GM18858 (cell line): ENCODE results near the gene POLR2F.

ENCODE experiments used
- ATAC-seq: cut with Tn5 transposase; IDR thresholded peaks from one replicate; pipeline ENCODE4 v1.9.1; 2021; ENCODE audit not compliant: unreplicated experiment

Gene POLR2F

GRCh38 chr22:37999236-37999635 lies 45.7 kb downstream of the POLR2F start:
- ATAC-seq, result no peak

DNA sequence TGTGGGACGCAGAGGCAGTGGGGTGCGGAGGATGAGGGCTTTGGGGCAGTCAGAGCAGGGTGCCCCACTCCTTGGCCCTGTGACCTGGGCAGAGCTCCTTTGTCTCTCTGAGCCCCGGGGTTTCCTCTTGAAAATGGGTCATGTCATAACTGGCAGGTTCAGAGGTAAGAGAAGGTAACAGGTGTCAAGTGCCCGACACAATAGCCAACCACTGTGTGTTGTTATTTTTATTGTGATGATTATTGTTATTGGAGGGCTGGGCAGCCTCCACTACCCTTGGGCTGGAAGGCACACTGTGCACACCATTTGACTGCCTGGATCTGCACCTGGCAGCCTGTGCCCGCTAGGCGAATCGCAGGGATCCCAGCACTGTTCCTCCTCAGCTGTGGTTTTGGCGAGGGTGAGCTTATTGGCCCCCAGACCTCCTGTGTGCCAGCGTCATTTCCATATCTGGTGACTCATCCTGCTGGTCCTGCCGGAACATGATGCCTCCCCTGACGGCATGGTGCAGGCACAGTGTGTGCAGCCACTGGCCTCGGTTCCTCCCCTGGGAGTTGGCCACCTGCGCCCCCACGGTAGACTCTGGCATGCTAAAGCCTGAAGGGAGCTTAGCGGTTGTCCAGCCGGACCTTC lies 46.3 kb downstream of the POLR2F start:
- ATAC-seq, result no peak

DNA sequence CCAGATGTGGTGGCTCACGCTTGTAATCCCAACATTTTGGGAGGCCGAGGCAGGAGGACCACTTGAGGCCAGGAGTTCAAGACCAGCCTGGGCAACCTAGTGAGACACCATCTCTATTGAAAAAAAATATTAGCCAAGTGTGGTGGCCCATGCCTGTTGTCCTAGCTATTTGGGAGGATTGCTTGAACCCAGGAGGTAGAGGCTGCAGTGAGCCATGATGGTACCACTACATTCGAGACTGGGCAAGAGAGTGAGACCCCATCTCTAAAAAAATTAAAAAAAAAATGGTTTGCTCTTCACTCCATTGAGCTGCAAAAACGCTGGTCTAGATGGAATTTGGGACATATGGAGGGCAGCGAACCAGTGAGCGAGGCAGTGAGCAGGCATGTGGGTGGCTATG lies 52.4 kb downstream of the POLR2F start:
- ATAC-seq, result no peak

GRCh38 chr22:38006906-38007305 lies 53.4 kb downstream of the POLR2F start:
- ATAC-seq, result no peak

GRCh38 chr22:38007330-38007902 lies 53.9 kb downstream of the POLR2F start:
- ATAC-seq, result no peak

DNA sequence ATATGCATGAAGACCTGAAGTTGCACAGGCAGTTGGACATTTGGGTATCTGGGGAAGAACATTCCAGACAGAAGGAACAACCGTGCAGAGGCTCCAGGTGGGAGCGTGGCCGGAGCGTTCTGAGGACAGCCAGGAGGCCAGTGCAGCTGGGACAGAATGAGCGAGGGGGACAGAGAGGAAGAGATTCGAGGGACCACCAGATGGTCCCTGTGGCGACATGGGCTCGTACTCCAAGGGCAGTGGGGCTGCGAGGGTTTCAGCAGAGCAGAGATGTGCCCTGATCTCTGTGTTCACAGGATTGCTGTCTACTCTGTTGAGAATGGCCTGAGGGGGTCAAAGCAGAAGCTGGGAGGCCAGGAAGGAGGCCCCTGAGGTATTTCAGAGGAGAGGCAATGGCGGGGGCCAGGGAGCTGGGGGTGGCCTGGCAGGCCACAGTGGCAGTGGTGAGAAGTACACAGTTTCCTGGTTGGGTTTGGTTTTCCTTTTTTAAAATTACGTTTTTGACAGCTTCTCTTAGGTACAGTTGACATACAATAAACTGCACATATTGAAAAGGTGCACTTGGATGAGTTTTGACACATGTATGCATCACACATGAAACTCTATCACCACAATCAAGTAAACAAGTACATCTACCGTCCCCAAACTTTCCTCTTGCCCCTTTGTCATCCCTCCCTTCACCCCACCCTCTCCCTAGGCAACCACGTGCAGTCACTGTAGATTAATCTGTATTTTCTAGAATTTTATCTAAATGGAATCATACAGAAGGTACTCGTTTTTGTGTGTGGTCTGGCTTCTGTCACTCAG lies 55.7 kb downstream of the POLR2F start:
- ATAC-seq, result no peak

GRCh38 chr22:38012604-38013072 lies 59.1 kb downstream of the POLR2F start:
- no peak for ATAC-seq

DNA sequence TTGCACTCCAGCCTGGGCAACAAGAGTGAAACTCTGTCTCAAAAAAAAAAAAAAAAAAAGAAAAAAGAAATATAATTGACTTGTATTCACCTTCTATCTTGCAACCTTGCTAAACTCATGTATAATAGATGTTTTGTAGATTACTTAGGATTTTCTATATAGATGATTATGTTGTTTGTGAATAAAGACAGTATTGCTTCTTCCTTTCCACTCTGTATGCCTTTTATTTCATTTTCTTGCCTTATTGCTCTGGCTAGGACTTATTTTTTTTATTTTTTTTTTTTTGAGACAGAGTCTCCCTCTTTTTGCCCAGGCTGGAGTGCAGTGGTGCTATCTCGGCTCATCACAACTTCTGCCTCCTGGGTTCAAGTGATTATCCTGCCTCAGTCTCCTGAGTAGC lies 60.6 kb downstream of the POLR2F start:
- ATAC-seq, result no peak

GRCh38 chr22:38016182-38017151 lies 63.0 kb downstream of the POLR2F start:
- ATAC-seq, result no peak

DNA sequence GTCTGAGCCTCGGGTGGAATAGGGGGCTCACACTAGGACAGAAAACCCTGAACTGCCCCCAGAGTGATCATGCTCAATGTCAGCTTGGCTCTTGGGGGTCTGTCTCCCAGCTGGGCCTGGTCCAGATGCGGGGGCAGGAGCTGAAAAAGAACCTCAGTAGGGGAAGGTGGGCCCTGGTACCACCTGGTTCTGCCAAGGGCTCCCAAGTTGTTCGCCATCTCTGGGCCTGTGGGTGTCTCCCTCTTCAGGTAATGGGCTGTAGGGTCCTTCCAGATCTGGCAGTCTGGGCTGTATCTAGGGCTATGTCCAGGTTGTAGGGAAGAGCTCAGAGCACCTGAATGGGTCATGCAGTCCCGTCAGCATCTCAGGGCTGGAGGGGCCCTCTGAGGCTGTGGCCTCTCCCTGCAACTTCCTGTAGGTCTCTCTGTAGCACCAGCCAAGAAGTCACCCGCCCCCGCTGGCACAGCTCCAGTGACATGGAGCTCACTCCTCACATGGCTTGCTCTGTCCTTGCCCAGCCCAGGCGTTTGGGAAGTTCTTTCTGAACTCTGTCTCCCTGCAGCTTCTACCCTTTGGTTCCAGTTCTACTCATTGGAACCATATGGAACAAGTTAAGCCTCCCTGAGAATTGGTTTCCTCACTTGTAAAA lies 63.9 kb downstream of the POLR2F start:
- no peak for ATAC-seq

DNA sequence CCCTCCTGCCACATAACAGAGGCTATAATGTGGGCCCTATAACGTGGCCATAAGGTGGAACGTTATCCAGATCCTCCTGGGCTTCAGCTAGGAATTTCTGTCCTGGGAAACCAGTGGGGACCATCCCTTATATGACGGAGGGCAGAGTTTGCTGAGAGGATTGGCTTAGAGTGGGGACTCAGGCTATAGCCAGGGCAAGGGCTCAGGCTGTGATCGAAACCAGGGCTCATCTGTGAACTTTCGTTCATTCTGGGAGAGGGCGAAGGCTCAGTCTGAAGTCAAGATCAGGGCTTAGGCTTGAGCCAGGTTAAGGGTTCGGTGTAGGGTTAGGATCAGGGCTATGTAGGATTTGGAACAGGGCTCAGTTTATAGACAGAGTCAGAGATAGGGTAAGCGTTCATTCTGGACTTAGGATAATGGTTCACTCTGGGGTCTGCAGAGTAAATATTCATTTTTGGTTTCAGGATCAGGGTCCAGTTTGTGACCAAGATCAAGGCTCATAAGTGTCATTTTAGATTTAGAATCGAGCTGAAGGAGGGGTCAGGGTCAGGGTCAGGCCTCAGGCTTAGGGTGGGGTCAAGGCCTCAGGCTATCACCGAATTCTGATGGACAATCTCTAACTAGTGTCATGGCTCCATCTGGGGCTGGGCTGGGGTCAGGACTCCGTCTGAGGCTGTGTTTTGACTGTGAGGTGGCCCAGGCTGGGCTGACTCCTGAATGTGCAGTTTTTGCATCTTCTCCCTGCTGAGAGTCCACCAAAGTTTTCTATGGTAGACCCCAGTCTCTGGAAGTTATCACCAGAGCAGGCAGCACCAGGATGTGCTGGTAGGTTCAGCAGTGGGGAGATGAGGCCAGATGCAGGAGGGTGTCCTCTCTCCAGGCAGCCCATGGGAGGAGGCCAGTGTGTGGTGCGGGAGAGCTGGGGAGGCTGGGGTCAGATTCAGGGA lies 64.7 kb downstream of the POLR2F start:
- ATAC-seq, result no peak
